Neural cell (in vitro differentiated cells): ENCODE measurements around the gene ZNF132. TPM values are rescaled to one million over a fixed set of nuclear protein-coding genes. Genes with fewer than 3 reads are reported as not detected.

Experiments used
- H2AFZ ChIP-seq: fragments of 200-600, 300-800 bp; sonication (generic), shearing (Covaris generic); 2 replicates; pipeline ENCODE4 v1.6.0; 2014; ENCODE audit warnings: low read depth, mild to moderate bottlenecking, antibody characterized with exemption, low read length, moderate library complexity
- H3F3A ChIP-seq: fragments of 200-600 bp; shearing (Covaris generic); 2 replicates; pipeline ENCODE4 v1.6.1; 2016; ENCODE audit warnings: mild to moderate bottlenecking, moderate library complexity, mixed read lengths, antibody characterized with exemption, low read length; ENCODE audit not compliant: insufficient read depth, poor library complexity, severe bottlenecking
- H3K27ac ChIP-seq: fragments of 200-600, 300-800 bp; sonication (generic), shearing (Covaris generic); 2 replicates; pipeline ENCODE4 v1.5.1; 2014; ENCODE audit warnings: mild to moderate bottlenecking, low read length, moderate library complexity
- H3K27me3 ChIP-seq: fragments of 300-800, 200-600 bp; sonication (generic), shearing (Covaris generic); 2 replicates; pipeline ENCODE4 v1.6.0; 2014; ENCODE audit warnings: mild to moderate bottlenecking, low read depth, low read length, moderate library complexity; ENCODE audit not compliant: insufficient read depth
- H3K36me3 ChIP-seq: fragments of 300-800, 200-600 bp; sonication (generic), shearing (Covaris generic); 2 replicates; pipeline ENCODE4 v1.5.1; 2014; ENCODE audit warnings: mild to moderate bottlenecking, antibody characterized with exemption, low read length, moderate library complexity; ENCODE audit not compliant: insufficient read depth
- H3K4me2 ChIP-seq: fragments of 300-800, 200-600 bp; sonication (generic), shearing (Covaris generic); 2 replicates; pipeline ENCODE4 v1.6.0; 2014; ENCODE audit warnings: mild to moderate bottlenecking, low read length
- H3K4me3 ChIP-seq: fragments of 300-800, 200-600 bp; sonication (generic), shearing (Covaris generic); 2 replicates; pipeline ENCODE4 v1.5.1; 2014; ENCODE audit warnings: mild to moderate bottlenecking, low read length, moderate library complexity
- H3K79me2 ChIP-seq: fragments of 200-600 bp; shearing (Covaris generic); replicated peaks from 2 replicates; pipeline ENCODE4 v1.6.0; 2014; ENCODE audit warnings: mild to moderate bottlenecking, low read length, moderate library complexity; ENCODE audit not compliant: insufficient read depth
- H3K9ac ChIP-seq: fragments of 300-800, 200-600 bp; sonication (generic), shearing (Covaris generic); 2 replicates; pipeline ENCODE4 v1.6.1; 2016; ENCODE audit warnings: mild to moderate bottlenecking, low read length, mixed read lengths
- H3K9me2 ChIP-seq: fragments of 200-600 bp; shearing (Covaris generic); 2 replicates; pipeline ENCODE4 v1.6.1; 2016; ENCODE audit warnings: mild to moderate bottlenecking, low read length, mixed read lengths; ENCODE audit not compliant: insufficient read depth
- H3K9me3 ChIP-seq: fragments of 200-600, 300-800 bp; sonication (generic), shearing (Covaris generic); 2 replicates; pipeline ENCODE4 v1.6.1; 2016; ENCODE audit warnings: mild to moderate bottlenecking, mixed run types, low read length, moderate library complexity, mixed read lengths
- H4K20me1 ChIP-seq: fragments of 200-600 bp; shearing (Covaris generic); 2 replicates; pipeline ENCODE4 v1.6.1; 2016; ENCODE audit warnings: mild to moderate bottlenecking, mixed run types; ENCODE audit not compliant: insufficient read depth
- EP300 ChIP-seq: fragments of 450-650 bp; conservative IDR thresholded peaks from 2 replicates; pipeline ENCODE4 v1.6.1; 2014; ENCODE audit warnings: antibody characterized with exemption, mild to moderate bottlenecking, moderate library complexity; ENCODE audit not compliant: poor library complexity, severe bottlenecking
- EZH2 ChIP-seq: fragments of 200-600, 300-800 bp; shearing (Covaris generic), sonication (generic); IDR thresholded peaks from 2 replicates; pipeline ENCODE4 v1.6.1; 2014; ENCODE audit warnings: antibody characterized with exemption, low read length, borderline replicate concordance, mild to moderate bottlenecking; ENCODE audit not compliant: insufficient read depth, poor library complexity, severe bottlenecking
- MXI1 ChIP-seq: fragments of 450-650 bp; conservative IDR thresholded peaks from 2 replicates; pipeline ENCODE4 v1.6.1; 2014; ENCODE audit warnings: antibody characterized with exemption, mild to moderate bottlenecking; ENCODE audit not compliant: poor library complexity, severe bottlenecking
- POLR2AphosphoS5 ChIP-seq: IDR thresholded peaks from 2 replicates; pipeline ENCODE4 v1.6.1; 2012
- RAD21 ChIP-seq: fragments of 450-650 bp; conservative IDR thresholded peaks from 2 replicates; pipeline ENCODE4 v1.6.1; 2014; ENCODE audit warnings: antibody characterized with exemption, mild to moderate bottlenecking, moderate library complexity
- REST ChIP-seq: IDR thresholded peaks from 2 replicates; pipeline ENCODE4 v1.6.1; 2012; ENCODE audit warnings: borderline replicate concordance
- SMC3 ChIP-seq: fragments of 450-650 bp; conservative IDR thresholded peaks from 2 replicates; pipeline ENCODE4 v1.6.1; 2014; ENCODE audit warnings: antibody characterized with exemption, mild to moderate bottlenecking, moderate library complexity; ENCODE audit not compliant: poor library complexity
- TAF1 ChIP-seq: IDR thresholded peaks from 2 replicates; pipeline ENCODE4 v1.6.1; 2012; ENCODE audit warnings: low read depth
- polyA plus RNA-seq: library from polyadenylated mRNA; depleted of rRNA; stranded (reverse); fragments of >200 nt; gene quantifications from 2 replicates; pipeline ENCODE4 v1.2.3, GENCODE V29; 2014
- TF ChIP-seq, protein P1 (sequence below): fragments of 450-650 bp; IDR thresholded peaks from 2 replicates; pipeline ENCODE4 v1.5.1; 2014; ENCODE audit warnings: antibody characterized with exemption, mild to moderate bottlenecking, moderate library complexity; ENCODE audit not compliant: poor library complexity, severe bottlenecking

ZNF132 gene
- polyA plus RNA-seq, 1 donor from 2014 or later: 0.77 TPM

DNA sequence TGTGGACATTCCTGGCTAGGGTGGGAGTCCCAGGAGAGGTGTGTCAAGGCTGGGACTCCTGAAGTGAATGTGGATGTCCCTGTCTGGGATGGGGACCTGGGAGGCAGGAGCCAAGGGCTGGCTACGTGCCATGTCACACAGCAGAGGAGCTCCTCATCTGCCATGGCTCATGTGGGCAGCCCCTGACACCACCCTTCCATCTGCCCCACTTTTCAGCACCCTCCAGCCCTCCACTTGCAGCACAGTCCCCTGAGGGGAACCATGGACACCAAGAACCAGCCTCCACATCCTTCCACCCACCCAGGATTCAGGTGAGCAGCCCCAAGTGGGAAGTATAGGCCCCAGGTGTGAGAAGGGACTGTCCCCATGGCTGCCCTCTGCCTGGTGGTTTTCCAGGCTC is 37.9 kb upstream of the ZNF132 start:
- no peak for TF ChIP-seq EZH2
- Histone ChIP-seq H4K20me1 (no peaks in the 10 kb centered on the region), H3K27me3 (no peaks in the 10 kb centered on the region), H3K4me3 (no peak overlapping the region), H3K9ac (no peak overlapping the region), H3K4me2 (no peak overlapping the region), H3F3A (no peaks in the 10 kb centered on the region), H3K27ac (no peak overlapping the region), H3K9me2 (no peaks in the 10 kb centered on the region), H3K9me3 (no peaks in the 10 kb centered on the region), H2AFZ (no peak overlapping the region), H3K79me2 (no peaks in the 10 kb centered on the region), H3K36me3 (peaks cover 5% of the 10 kb centered on the region)

- Histone ChIP-seq H3K27me3 (no peaks in the 10 kb centered on the region), H3K9me3 (no peaks in the 10 kb centered on the region), H3K36me3 (peaks cover 5% of the 10 kb centered on the region), H3K4me3 (peak overlapping the region; percentile 94), H4K20me1 (no peaks in the 10 kb centered on the region), H3K9me2 (no peaks in the 10 kb centered on the region), H3K27ac (peak overlapping the region; percentile 89), H2AFZ (no peak overlapping the region), H3K9ac (peak overlapping the region; percentile 90), H3F3A (no peaks in the 10 kb centered on the region), H3K79me2 (no peaks in the 10 kb centered on the region), H3K4me2 (peak overlapping the region; percentile 89)
- TF ChIP-seq EZH2 (no peak), SMC3 (no peak), EP300 (no peak), TAF1 (no peak), REST (no peak), MXI1 (no peak), RAD21 (no peak), POLR2AphosphoS5 (no peak)
- TF ChIP-seq, protein P1, sequence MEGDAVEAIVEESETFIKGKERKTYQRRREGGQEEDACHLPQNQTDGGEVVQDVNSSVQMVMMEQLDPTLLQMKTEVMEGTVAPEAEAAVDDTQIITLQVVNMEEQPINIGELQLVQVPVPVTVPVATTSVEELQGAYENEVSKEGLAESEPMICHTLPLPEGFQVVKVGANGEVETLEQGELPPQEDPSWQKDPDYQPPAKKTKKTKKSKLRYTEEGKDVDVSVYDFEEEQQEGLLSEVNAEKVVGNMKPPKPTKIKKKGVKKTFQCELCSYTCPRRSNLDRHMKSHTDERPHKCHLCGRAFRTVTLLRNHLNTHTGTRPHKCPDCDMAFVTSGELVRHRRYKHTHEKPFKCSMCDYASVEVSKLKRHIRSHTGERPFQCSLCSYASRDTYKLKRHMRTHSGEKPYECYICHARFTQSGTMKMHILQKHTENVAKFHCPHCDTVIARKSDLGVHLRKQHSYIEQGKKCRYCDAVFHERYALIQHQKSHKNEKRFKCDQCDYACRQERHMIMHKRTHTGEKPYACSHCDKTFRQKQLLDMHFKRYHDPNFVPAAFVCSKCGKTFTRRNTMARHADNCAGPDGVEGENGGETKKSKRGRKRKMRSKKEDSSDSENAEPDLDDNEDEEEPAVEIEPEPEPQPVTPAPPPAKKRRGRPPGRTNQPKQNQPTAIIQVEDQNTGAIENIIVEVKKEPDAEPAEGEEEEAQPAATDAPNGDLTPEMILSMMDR: no peak
Measured at GRCh38 chr19:58477130-58477529, 37.2 kb upstream of the ZNF132 start.
